GM12878 (cell line): ENCODE measurements around the gene ZMIZ1. TPM values are rescaled to one million over a fixed set of nuclear protein-coding genes. Genes with fewer than 3 reads are reported as not detected.

Experiments used
- ATAC-seq: fragments of 200-7000 bp; cut with Tn5 transposase; 3 replicates; pipeline ENCODE4 v1.9.1; 2020; ENCODE audit warnings: mild to moderate bottlenecking, moderate library complexity
- BruUV-seq: library from RNA; stranded (reverse); fragments of 400-500 nt; replicated peaks from 2 replicates; lab custom pipeline; 2021; lab: Mats Ljungman, UMichigan
- CTCF ChIA-PET: fragments of 300-600 bp; sonication (Branson Sonifier 250); formaldehyde crosslinking; extraction: SDS; loops from one replicate; lab custom pipeline; 2021; ENCODE audit warnings: inconsistent platforms; lab: Yijun Ruan, JAX
- POLR2A ChIA-PET: fragments of 350-600 bp; formaldehyde crosslinking; extraction: SDS; loops from one replicate; lab custom pipeline; 2021; ENCODE audit warnings: inconsistent platforms; lab: Charles Lee
- RAD21 ChIA-PET: fragments of 300-600 bp; sonication (Branson Sonifier 250); formaldehyde crosslinking; loops from one replicate; lab custom pipeline; 2023; ENCODE audit warnings: antibody characterized with exemption; ENCODE audit not compliant: unreplicated experiment; lab: Charles Lee
- SMC1A ChIA-PET: fragments of 300-600 bp; sonication (Branson Sonifier 250); formaldehyde crosslinking; loops from one replicate; lab custom pipeline; 2023; ENCODE audit not compliant: unreplicated experiment, uncharacterized antibody; lab: Charles Lee
- DNase-seq: peaks from one replicate; pipeline ENCODE4 v3.0.0-alpha.2; 2011; ENCODE audit warnings: low read depth, low spot score
- FAIRE-seq: peaks from 3 replicates; lab custom pipeline; 2011; peaks lifted over from hg19 to GRCh38; lab: Jason Lieb, UNC
- H2AFZ ChIP-seq: 2 replicates; pipeline ENCODE4 v1.6.0; 2011; ENCODE audit warnings: low read depth, low read length, control low read depth; ENCODE audit not compliant: control insufficient read depth
- H3K27ac ChIP-seq: 2 replicates; pipeline ENCODE4 v1.5.1; 2011; ENCODE audit warnings: control low read depth; ENCODE audit not compliant: control insufficient read depth, insufficient read depth
- H3K27me3 ChIP-seq, 2 experiments: replicated peaks in 1 of 2; 2 replicates each; pipeline versions ENCODE4 v1.6.0 to v1.6.1; 2011; ENCODE audit warnings: low read length in 1 of 2; ENCODE audit not compliant: control insufficient read depth in 2 of 2, insufficient read depth in 2 of 2
- H3K36me3 ChIP-seq, 2 experiments: 2 replicates each; pipeline ENCODE4 v1.5.1; 2011; ENCODE audit warnings: low read length in 1 of 2; ENCODE audit not compliant: control insufficient read depth in 2 of 2, insufficient read depth in 2 of 2
- H3K4me1 ChIP-seq: 2 replicates; pipeline ENCODE4 v1.6.1; 2011; ENCODE audit warnings: mild to moderate bottlenecking, low read length, moderate library complexity, mixed read lengths; ENCODE audit not compliant: control insufficient read depth, insufficient read depth
- H3K4me2 ChIP-seq: 2 replicates; pipeline ENCODE4 v1.6.0; 2011; ENCODE audit warnings: control low read depth; ENCODE audit not compliant: control insufficient read depth, insufficient read depth
- H3K4me3 ChIP-seq: fragments of 200-600 bp; sonication (generic); 2 replicates; pipeline ENCODE4 v1.5.1; 2016
- H3K79me2 ChIP-seq: 2 replicates; pipeline ENCODE4 v1.6.0; 2011; ENCODE audit warnings: low read length; ENCODE audit not compliant: control insufficient read depth, insufficient read depth
- H3K9ac ChIP-seq: 2 replicates; pipeline ENCODE4 v1.8.0; 2011; ENCODE audit warnings: low read length, control low read depth, mixed read lengths; ENCODE audit not compliant: control insufficient read depth, insufficient read depth
- H3K9me3 ChIP-seq: replicated peaks from 3 replicates; pipeline ENCODE4 v1.5.1; 2011; ENCODE audit warnings: mild to moderate bottlenecking, low read length; ENCODE audit not compliant: control insufficient read depth, insufficient read depth
- H4K20me1 ChIP-seq: 2 replicates; pipeline ENCODE4 v1.6.0; 2011; ENCODE audit not compliant: control insufficient read depth, insufficient read depth
- CBX3 ChIP-seq: fragments of 200-600 bp; sonication (generic); IDR thresholded peaks from 2 replicates; pipeline ENCODE4 v1.6.1; 2016; ENCODE audit warnings: low read depth, borderline replicate concordance
- EED ChIP-seq: sonication (generic); IDR thresholded peaks from 2 replicates; pipeline ENCODE4 v1.6.1; 2016; ENCODE audit warnings: antibody characterized with exemption, low read depth
- MXI1 ChIP-seq: fragments of 150-350 bp; IDR thresholded peaks from 2 replicates; pipeline ENCODE4 v1.6.1; 2011; ENCODE audit warnings: low read depth, mild to moderate bottlenecking, inconsistent platforms, low read length, improper control_type of control experiment
- NFYB ChIP-seq: IDR thresholded peaks from 2 replicates; pipeline ENCODE4 v1.6.1; 2011; ENCODE audit warnings: low read depth, mild to moderate bottlenecking, low read length, improper control_type of control experiment, moderate library complexity; ENCODE audit not compliant: insufficient read depth
- SPI1 ChIP-seq: IDR thresholded peaks from 2 replicates; pipeline ENCODE4 v1.6.1; 2011; ENCODE audit warnings: low read depth, mild to moderate bottlenecking, low read length, moderate library complexity, borderline replicate concordance; ENCODE audit not compliant: insufficient read depth
- SREBF2 ChIP-seq: IDR thresholded peaks from 2 replicates; pipeline ENCODE4 v1.6.1; 2012; ENCODE audit warnings: mild to moderate bottlenecking, low read length
- TCF3 ChIP-seq: IDR thresholded peaks from 2 replicates; pipeline ENCODE4 v1.6.1; 2012; ENCODE audit warnings: low read depth, mild to moderate bottlenecking, low read length, borderline replicate concordance; ENCODE audit not compliant: insufficient read depth
- ZNF207 ChIP-seq: fragments of 450-650 bp; IDR thresholded peaks from 2 replicates; pipeline ENCODE4 v1.6.1; 2014; ENCODE audit warnings: antibody characterized with exemption, mild to moderate bottlenecking, borderline replicate concordance
- WGBS: methylation state at CpG from one replicate; pipeline ENCODE4 v1.1.6; 2016; ENCODE audit warnings: low lambda C conversion rate; ENCODE audit not compliant: insufficient replicate concordance, insufficient coverage; ENCODE audit errors: missing lambda C conversion rate; 5-methylcytosine and 5-hydroxymethylcytosine counted together
- in situ Hi-C: fragments of 300-500 bp; cut with MboI; formaldehyde crosslinking; loops from 9 replicates; pipeline ENCODE4 v1.14.3; 2018; ENCODE audit warnings: mixed read lengths
- intact Hi-C: fragments of 100-400 bp; cut with micrococcal nuclease; formaldehyde crosslinking; loops from one replicate; pipeline ENCODE4 v1.14.2; 2022; ENCODE audit not compliant: unreplicated experiment
- polyA plus RNA-seq, 11 experiments: library from polyadenylated mRNA; depleted of rRNA in 4 of 11; unstranded in 6 of 11; stranded (reverse) in 5 of 11; fragments of >200 nt; fragmentation: Nextera tagmentation in 4 of 11; fragmentation: Illumina TruSeq in 1 of 11; extraction: Ambion mirVana in 4 of 11; extraction: Trizol in 1 of 11; gene quantifications; 1 replicate in 1 of 11; 2 replicates in 10 of 11; pipeline versions ENCODE4 v1.2.1 to v1.2.3, GENCODE V29; 2011 to 2016; ENCODE audit warnings: inconsistent platforms in 2 of 11, missing spikeins in 2 of 11, low read depth in 1 of 11
- total RNA-seq, 4 experiments: library from RNA; depleted of rRNA in 3 of 4; stranded (reverse); fragments of >200 nt in 3 of 4; fragmentation: Illumina TruSeq in 1 of 4; extraction: Trizol in 1 of 4; gene quantifications; 2 replicates each; pipeline versions ENCODE4 v1.2.1 to v1.2.3, GENCODE V29; 2013 to 2021
- TF ChIP-seq, protein P1 (sequence below): fragments of 150-350 bp; IDR thresholded peaks from 2 replicates; pipeline ENCODE4 v1.6.1; 2014; ENCODE audit warnings: mild to moderate bottlenecking, low read depth, low read length
- TF ChIP-seq, protein P2 (sequence below): fragments of 450-650 bp; IDR thresholded peaks from 2 replicates; pipeline ENCODE4 v1.6.1; 2016; ENCODE audit warnings: mild to moderate bottlenecking

The ZMIZ1 gene
- total and polyA plus RNA-seq, 10 of the 15 experiments (the other 5 are each of a cell fraction or from before 2014, with no cell fraction given): 3.1 to 82.3 (median 14.9) TPM

DNA sequence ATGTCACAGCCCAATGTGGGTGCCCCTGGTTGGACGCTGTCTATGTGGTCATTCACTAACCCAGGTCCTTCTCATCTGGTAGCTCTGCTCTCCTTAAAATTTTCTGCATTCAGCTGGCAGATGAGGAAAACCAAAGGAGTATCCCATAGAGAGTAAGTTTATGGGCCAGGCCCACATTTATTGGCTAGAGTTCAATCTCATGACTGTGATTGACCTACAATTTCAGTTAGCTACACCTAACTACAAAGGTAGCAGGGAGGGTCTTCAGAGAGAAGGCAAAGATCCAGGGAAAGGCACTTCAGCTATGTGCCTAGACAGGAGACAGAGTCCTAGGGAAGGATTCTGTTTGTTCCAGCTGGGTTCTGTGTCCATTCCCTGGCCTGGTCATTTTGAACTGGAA lies 254.8 kb downstream of the ZMIZ1 start (continued):
- TF ChIP-seq, protein P1, sequence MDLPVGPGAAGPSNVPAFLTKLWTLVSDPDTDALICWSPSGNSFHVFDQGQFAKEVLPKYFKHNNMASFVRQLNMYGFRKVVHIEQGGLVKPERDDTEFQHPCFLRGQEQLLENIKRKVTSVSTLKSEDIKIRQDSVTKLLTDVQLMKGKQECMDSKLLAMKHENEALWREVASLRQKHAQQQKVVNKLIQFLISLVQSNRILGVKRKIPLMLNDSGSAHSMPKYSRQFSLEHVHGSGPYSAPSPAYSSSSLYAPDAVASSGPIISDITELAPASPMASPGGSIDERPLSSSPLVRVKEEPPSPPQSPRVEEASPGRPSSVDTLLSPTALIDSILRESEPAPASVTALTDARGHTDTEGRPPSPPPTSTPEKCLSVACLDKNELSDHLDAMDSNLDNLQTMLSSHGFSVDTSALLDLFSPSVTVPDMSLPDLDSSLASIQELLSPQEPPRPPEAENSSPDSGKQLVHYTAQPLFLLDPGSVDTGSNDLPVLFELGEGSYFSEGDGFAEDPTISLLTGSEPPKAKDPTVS: no peak
- no peak for TF ChIP-seq SPI1

DNA sequence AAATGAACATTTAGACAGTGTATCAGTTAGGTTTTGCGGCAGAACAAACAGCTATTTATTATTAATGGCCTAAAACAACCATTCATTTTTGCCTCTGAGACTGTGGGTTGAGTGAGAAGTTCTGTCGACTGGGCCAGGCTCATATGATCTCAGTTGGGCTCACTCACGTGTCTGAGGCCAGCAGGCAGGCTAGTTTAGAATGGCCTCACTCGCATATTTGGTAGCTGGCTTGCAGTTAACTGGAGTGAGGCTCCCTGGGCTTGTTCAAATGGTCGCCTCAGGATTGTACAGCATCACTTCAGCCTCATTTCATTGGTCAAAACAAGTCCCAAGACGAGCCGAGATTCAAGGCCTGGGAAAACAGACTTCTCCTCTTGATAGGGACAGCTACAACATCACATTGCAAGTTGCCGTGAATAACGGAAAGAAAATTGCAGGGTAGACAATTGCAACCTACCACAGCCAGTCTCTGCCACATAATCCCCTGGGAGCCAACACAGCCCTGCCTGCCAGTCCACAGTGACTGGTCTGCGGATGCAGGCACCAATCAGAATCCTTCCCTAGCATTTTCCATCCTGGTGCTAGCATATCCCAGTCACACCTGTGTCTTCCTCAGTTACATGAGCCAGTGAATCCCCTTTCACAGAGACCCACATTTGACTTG lies 255.4 kb downstream of the ZMIZ1 start:
- Histone ChIP-seq H3K27me3 (no peaks in the 10 kb centered on the region), H3K36me3 (no peaks in the 10 kb centered on the region), H3K4me2 (no peak overlapping the region)
- WGBS: 76% methylated on average over 10 of the region's 10 CpGs
- RAD21 ChIA-PET: interaction anchor here (1.4 to 2.0 kb wide), 2 partner anchors 20 to 38 kb away, joined by 4 to 7 read pairs; no protein-coding TSS in a partner anchor
- no TSS peak for BruUV-seq
- in situ Hi-C loops: no loop called here
- CTCF ChIA-PET: interaction anchor here (0.9 to 2.3 kb wide), 4 partner anchors 9 to 129 kb away, joined by 3 to 18 read pairs (median 5); partner anchors contain the start of gene PPIF
- TF ChIP-seq CBX3 (no peak), MXI1 (no peak), ZNF207 (no peak), EED (no peak), TCF3 (no peak), NFYB (no peak), SREBF2 (no peak)
- TF ChIP-seq, protein P2, sequence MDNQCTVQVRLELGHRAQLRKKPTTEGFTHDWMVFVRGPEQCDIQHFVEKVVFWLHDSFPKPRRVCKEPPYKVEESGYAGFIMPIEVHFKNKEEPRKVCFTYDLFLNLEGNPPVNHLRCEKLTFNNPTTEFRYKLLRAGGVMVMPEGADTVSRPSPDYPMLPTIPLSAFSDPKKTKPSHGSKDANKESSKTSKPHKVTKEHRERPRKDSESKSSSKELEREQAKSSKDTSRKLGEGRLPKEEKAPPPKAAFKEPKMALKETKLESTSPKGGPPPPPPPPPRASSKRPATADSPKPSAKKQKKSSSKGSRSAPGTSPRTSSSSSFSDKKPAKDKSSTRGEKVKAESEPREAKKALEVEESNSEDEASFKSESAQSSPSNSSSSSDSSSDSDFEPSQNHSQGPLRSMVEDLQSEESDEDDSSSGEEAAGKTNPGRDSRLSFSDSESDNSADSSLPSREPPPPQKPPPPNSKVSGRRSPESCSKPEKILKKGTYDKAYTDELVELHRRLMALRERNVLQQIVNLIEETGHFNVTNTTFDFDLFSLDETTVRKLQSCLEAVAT: no peak
- TF ChIP-seq, all 136 proteins: peak for 0
- no peak overlapping the region for H3K27ac ChIP-seq
- no peaks in the 10 kb centered on the region for H3K79me2 ChIP-seq
- H2AFZ ChIP-seq: no peak overlapping the region
- H3K9ac ChIP-seq: no peak overlapping the region
- no peak overlapping the region for H3K4me3 ChIP-seq
- intact Hi-C loops: no loop called here
- ATAC-seq: no peak
- DNase-seq: no peak
- POLR2A ChIA-PET: interaction anchor here (0.9 kb wide), 1 partner anchor 78 kb away, joined by 5 read pairs; no protein-coding TSS in a partner anchor
- no peak for FAIRE-seq
- SMC1A ChIA-PET: interaction anchor here (0.7 to 2.2 kb wide), 10 partner anchors 10 to 164 kb away, joined by 3 to 8 read pairs (median 4); partner anchors contain the start of gene PPIF
- no peaks in the 10 kb centered on the region; the same call in 2 of the 3 replicates for H3K9me3 ChIP-seq
- H3K4me1 ChIP-seq: peaks cover 34% of the 10 kb centered on the region
- H4K20me1 ChIP-seq: no peaks in the 10 kb centered on the region
